AG10803 (cell line): Measurements from ENCODE around the gene STK38L.

Source experiments
- DNase-seq: peaks from one replicate; pipeline ENCODE4 v3.0.0; 2010; ENCODE audit warnings: low read depth
- H3K4me3 ChIP-seq: 2 replicates; pipeline ENCODE4 v1.5.1; 2011; ENCODE audit warnings: mild to moderate bottlenecking, low read length, control low read depth
- TF ChIP-seq, protein P1 (sequence below): conservative IDR thresholded peaks from 2 replicates; pipeline ENCODE4 v1.5.1; 2011; ENCODE audit warnings: mild to moderate bottlenecking, low read length, control low read depth, inconsistent platforms

Gene STK38L

DNA sequence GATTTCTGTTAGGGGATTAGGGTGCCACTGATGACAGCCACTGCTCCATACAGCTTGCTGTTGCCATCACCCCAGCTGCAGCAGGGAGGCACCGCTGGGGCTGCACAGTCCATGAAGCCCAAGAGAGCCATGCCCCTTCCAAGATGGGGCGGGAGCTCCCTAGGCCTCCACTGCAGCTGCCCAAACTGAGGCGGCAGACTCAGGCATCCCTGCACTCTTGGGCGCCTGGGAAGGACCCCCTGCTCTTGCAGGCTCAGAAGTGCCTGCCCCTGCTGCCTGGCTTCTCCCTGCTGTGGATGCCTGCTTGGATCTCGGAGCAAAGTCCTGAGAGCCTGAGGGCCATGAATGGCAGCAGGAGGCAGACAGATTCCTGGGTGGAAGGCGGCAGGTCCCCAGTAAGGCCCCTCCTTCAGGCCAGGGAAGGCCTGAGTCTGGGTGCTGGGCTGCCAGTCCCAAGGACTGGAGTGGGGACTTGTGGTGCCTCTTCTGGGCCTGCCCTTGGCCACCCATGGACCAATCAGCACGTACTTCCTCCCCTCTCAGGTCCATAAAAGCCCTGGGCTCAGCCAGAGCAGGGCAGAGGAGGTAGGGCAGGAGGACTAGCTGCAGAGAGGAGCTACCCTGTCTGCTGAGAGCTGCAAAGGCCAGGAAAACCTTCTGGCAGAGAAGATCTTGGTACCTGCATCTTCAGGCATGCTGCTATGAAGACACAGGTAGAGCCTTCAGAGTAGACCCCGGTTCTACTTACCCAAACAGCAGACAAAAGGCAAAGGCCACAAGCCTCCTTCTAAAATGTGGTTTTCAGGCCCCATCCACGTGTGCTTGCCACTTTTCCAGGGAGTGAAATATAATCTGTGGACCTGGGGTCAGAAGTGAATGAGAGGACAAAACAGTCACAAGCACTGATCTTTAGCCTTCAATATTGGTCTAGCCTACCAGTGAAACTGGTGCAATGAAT lies 30.0 kb upstream of the STK38L start:
- TF ChIP-seq, protein P1, sequence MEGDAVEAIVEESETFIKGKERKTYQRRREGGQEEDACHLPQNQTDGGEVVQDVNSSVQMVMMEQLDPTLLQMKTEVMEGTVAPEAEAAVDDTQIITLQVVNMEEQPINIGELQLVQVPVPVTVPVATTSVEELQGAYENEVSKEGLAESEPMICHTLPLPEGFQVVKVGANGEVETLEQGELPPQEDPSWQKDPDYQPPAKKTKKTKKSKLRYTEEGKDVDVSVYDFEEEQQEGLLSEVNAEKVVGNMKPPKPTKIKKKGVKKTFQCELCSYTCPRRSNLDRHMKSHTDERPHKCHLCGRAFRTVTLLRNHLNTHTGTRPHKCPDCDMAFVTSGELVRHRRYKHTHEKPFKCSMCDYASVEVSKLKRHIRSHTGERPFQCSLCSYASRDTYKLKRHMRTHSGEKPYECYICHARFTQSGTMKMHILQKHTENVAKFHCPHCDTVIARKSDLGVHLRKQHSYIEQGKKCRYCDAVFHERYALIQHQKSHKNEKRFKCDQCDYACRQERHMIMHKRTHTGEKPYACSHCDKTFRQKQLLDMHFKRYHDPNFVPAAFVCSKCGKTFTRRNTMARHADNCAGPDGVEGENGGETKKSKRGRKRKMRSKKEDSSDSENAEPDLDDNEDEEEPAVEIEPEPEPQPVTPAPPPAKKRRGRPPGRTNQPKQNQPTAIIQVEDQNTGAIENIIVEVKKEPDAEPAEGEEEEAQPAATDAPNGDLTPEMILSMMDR, result no peak
- no peak for DNase-seq
- no peak overlapping the region for H3K4me3 ChIP-seq

DNA sequence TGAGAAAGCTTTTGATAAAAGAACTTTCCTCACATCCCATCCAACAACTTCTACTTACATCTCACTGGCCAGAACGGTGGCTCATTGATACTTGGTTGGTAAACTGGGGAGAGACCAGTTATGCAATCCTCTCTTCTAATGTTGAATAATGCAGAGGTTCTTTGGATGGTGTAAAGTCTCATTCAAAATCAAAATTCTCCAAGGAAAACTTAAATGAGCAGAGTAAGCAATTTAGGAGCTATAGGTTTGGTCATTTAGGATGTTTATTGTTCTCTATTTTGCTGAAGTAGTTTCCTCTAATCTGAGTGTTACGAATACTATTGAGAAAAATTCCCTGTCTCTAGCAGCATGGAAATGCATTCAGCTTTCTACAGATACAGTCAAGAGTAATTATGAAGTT lies 26.5 kb upstream of the STK38L start:
- no peak for DNase-seq
- TF ChIP-seq, protein P1, result no peak
- H3K4me3 ChIP-seq, result no peak overlapping the region

DNA sequence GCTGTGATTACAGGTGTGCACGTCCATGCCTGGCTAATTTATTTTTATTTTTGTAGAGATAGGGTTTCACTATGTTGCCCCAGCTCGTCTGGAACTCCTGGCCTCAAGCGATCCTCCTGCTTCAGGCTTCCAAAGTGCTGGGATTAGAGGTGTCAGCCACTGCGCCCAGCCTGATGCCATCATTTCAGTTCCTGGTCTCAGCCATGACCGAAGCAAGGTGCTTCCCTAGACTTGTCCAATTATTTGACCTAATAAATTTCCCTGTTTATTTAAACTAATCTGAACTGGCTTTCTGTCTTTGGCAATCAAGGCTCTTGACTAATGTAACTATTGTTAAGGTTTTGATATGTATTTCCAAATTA lies 24.4 kb upstream of the STK38L start:
- DNase-seq, result no peak
- H3K4me3 ChIP-seq, result no peak overlapping the region
- TF ChIP-seq, protein P1, result no peak

DNA sequence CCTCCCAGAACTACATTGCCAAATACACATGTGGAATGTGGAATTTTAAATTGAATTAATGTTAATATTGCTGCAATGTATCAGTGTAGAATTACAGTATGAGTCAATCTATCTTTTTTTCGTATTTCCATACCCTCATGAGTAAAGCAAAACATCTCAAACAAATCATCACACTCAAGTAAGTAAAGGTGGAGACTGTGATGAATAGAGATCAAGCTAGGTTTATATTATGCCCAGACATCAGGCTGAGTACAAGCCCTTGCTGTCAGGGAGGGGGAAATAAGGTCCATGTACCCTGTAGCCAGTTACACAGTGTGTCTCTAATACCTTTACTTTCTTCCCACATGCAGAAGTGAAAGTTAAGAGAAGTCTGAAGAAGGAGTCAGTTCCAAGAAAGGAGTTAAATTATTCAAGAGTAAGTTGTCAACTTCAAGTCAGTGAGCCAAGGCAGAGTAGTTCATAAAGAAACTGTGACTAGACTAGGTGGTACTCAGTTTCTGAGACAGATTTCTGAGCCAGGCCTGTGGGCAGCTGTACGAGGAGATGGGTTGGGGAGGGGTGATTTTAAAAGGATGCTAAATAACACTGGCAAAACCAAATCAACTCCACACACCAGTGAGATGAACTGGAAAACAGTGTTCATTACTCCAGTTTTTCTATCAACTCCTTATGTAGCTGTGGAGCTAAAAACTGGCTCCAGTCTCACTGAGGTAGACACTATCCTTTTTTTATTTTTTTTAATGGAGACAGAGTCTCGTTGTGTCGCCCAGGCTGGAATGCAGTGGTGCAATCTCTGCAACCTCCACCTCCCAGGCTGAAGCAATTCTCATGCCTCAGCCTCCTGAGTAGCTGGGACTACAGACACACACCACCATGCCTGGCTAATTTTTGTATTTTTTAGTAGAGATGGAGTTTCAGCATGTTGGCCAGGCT lies 23.8 kb upstream of the STK38L start:
- TF ChIP-seq, protein P1, result no peak
- no peak overlapping the region for H3K4me3 ChIP-seq
- DNase-seq, result peak; percentile 26

DNA sequence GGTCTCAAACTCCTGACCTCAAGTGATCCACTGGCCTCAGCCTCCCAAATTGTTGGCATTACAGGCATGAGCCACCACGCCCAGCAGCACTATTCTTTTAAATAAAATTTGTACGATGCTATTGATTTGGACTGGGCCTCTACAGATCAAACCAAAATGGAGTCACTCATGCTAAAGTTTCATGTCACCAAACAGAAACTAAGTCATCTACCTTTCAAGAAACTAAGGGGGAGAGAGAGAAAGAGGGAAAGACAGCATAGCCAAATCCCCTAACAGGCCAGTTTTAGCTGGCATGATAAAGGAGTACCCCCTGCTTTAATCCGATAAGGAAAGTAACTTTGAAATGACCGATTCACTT lies 23.1 kb upstream of the STK38L start:
- no peak overlapping the region for H3K4me3 ChIP-seq
- TF ChIP-seq, protein P1, result no peak
- no peak for DNase-seq

DNA sequence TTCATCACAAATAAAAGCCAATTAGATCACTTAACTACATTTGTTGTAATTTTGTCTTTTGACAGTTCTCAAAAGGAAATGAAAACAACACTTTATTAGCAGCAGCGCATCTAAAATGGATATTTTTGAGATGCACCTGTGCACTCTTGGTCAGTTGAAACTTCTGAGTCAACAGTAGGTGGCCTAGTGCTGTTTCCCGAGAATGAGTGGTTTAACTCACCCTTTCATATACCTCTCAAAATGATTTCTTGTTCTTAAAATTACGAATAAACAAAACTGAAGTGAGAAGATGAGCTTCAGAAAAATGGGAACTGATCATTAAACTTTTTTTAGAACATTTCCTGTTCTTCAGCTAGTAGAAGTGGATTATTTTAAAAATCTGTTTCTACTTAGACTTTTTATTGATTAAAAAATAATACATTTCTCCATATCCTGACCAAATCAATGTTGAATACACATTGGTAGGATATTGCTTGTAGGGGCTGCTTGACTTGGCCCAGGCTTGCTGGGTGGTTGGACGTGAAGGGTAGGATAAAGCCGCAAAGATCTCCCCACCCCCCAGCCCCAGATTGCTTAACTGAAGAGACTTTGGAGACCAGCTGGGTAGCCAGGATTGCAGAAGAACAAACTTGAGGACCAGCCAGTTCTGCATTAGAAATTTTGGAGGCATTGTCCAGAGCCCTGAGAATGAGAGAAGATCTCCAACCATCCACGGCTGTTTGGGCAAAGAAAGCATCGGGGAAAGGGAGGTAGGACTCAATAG lies 22.3 kb upstream of the STK38L start:
- no peak overlapping the region for H3K4me3 ChIP-seq
- TF ChIP-seq, protein P1, result no peak
- DNase-seq, result no peak
